Esophagus muscularis mucosa (tissue), 4 donors: ENCODE measurements around the gene C4orf50.

Source experiments
- EP300 ChIP-seq: sonication (generic); formaldehyde crosslinking; IDR thresholded peaks from one replicate; pipeline ENCODE4 v1.6.1; 2017; ENCODE audit warnings: antibody characterized with exemption
- POLR2A ChIP-seq: fragments of 450-650 bp; IDR thresholded peaks from one replicate; pipeline ENCODE4 v1.6.1; 2017; ENCODE audit warnings: antibody characterized with exemption, moderate library complexity, mild to moderate bottlenecking, low read depth
- TF ChIP-seq, protein P1 (sequence below), 3 experiments: fragments of 200-600 bp in 2 of 3; fragments of 450-650 bp in 1 of 3; sonication (generic) in 2 of 3; IDR thresholded peaks; one replicate each; pipeline ENCODE4 v1.5.1; 2017 to 2019; ENCODE audit warnings: antibody characterized with exemption in 3 of 3, mild to moderate bottlenecking in 2 of 3, moderate library complexity in 1 of 3

DNA sequence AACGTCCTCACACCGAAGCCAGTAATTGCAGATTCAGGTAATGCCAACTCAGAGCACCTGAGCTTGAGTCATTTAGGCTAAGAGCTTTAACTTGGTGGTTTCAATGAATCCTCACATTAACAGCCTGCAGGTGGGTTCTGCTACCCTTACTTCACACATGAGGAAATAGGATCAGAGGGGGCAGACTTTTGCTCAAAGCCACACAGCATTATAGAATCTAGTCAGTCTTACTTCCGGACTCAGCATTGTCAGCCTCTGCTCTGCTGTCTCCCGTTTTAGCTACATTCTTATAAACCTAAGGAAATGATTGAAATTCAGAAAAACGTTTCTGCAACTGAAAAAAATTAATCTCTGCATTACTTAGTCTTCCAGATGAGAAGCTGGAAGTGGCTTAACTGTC is 6.0 kb downstream of the C4orf50 start:
- TF ChIP-seq, protein P1, sequence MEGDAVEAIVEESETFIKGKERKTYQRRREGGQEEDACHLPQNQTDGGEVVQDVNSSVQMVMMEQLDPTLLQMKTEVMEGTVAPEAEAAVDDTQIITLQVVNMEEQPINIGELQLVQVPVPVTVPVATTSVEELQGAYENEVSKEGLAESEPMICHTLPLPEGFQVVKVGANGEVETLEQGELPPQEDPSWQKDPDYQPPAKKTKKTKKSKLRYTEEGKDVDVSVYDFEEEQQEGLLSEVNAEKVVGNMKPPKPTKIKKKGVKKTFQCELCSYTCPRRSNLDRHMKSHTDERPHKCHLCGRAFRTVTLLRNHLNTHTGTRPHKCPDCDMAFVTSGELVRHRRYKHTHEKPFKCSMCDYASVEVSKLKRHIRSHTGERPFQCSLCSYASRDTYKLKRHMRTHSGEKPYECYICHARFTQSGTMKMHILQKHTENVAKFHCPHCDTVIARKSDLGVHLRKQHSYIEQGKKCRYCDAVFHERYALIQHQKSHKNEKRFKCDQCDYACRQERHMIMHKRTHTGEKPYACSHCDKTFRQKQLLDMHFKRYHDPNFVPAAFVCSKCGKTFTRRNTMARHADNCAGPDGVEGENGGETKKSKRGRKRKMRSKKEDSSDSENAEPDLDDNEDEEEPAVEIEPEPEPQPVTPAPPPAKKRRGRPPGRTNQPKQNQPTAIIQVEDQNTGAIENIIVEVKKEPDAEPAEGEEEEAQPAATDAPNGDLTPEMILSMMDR (IDR thresholded peaks at IDR 0.05), result no peak
- TF ChIP-seq POLR2A (no peak), EP300 (no peak)
